ENCODE data around the gene FAM222A.

FAM222A gene

GRCh38 chr12:109779382-109779781 is 65.8 kb downstream of the FAM222A start:
- no peaks in the 10 kb centered on the region for H3K36me3 ChIP-seq (ENCODE audit: control insufficient read depth, low read depth, low read length)
- no peaks in the 10 kb centered on the region for H3K27me3 ChIP-seq (ENCODE audit: control insufficient read depth, insufficient read depth, low read length)
- no peak overlapping the region for H3K27ac ChIP-seq (ENCODE audit: low read length)
- no peaks in the 10 kb centered on the region for H3K4me1 ChIP-seq (ENCODE audit: control insufficient read depth, low read depth, low read length)
- H3K4me3 ChIP-seq (ENCODE audit: low read length) = no peak overlapping the region
- no peaks in the 10 kb centered on the region for H3K9me3 ChIP-seq (ENCODE audit: control insufficient read depth, low read depth, low read length)
- H3K9ac ChIP-seq (ENCODE audit: low read length) = no peak overlapping the region

- no peak overlapping the region for H3K4me3 ChIP-seq (ENCODE audit: low read length)
- no peaks in the 10 kb centered on the region for H3K36me3 ChIP-seq (ENCODE audit: control insufficient read depth, low read depth, low read length)
- H3K27ac ChIP-seq (ENCODE audit: low read length) = no peak overlapping the region
- H3K9me3 ChIP-seq (ENCODE audit: control insufficient read depth, low read depth, low read length) = no peaks in the 10 kb centered on the region
- no peak overlapping the region for H3K9ac ChIP-seq (ENCODE audit: low read length)
- H3K27me3 ChIP-seq (ENCODE audit: control insufficient read depth, insufficient read depth, low read length) = no peaks in the 10 kb centered on the region
- H3K4me1 ChIP-seq (ENCODE audit: control insufficient read depth, low read depth, low read length) = no peaks in the 10 kb centered on the region
Measured at GRCh38 chr12:109781668-109782325, 68.2 kb downstream of the FAM222A start.

- H3K36me3 ChIP-seq (ENCODE audit: control insufficient read depth, low read depth, low read length) = no peaks in the 10 kb centered on the region
- no peaks in the 10 kb centered on the region for H3K27me3 ChIP-seq (ENCODE audit: control insufficient read depth, insufficient read depth, low read length)
- H3K4me1 ChIP-seq (ENCODE audit: control insufficient read depth, low read depth, low read length) = no peaks in the 10 kb centered on the region
- no peaks in the 10 kb centered on the region for H3K9me3 ChIP-seq (ENCODE audit: control insufficient read depth, low read depth, low read length)
- no peak overlapping the region for H3K27ac ChIP-seq (ENCODE audit: low read length)
- no peak overlapping the region for H3K9ac ChIP-seq (ENCODE audit: low read length)
- no peak overlapping the region for H3K4me3 ChIP-seq (ENCODE audit: low read length)
Measured at GRCh38 chr12:109782326-109782703, 68.7 kb downstream of the FAM222A start.

- no peak overlapping the region for H3K9ac ChIP-seq (ENCODE audit: low read length)
- H3K4me1 ChIP-seq (ENCODE audit: control insufficient read depth, low read depth, low read length) = no peaks in the 10 kb centered on the region
- no peak overlapping the region for H3K27ac ChIP-seq (ENCODE audit: low read length)
- H3K9me3 ChIP-seq (ENCODE audit: control insufficient read depth, low read depth, low read length) = no peaks in the 10 kb centered on the region
- H3K36me3 ChIP-seq (ENCODE audit: control insufficient read depth, low read depth, low read length) = no peaks in the 10 kb centered on the region
- H3K4me3 ChIP-seq (ENCODE audit: low read length) = no peak overlapping the region
- no peaks in the 10 kb centered on the region for H3K27me3 ChIP-seq (ENCODE audit: control insufficient read depth, insufficient read depth, low read length)
Measured at GRCh38 chr12:109783135-109783964, 69.7 kb downstream of the FAM222A start.

- Histone ChIP-seq H3K27ac (ENCODE audit: low read length) (no peak overlapping the region), H3K9me3 (ENCODE audit: control insufficient read depth, low read depth, low read length) (no peaks in the 10 kb centered on the region), H3K36me3 (ENCODE audit: control insufficient read depth, low read depth, low read length) (no peaks in the 10 kb centered on the region), H3K4me3 (ENCODE audit: low read length) (no peak overlapping the region), H3K4me1 (ENCODE audit: control insufficient read depth, low read depth, low read length) (no peaks in the 10 kb centered on the region), H3K9ac (ENCODE audit: low read length) (no peak overlapping the region), H3K27me3 (ENCODE audit: control insufficient read depth, insufficient read depth, low read length) (no peaks in the 10 kb centered on the region)
Measured at GRCh38 chr12:109783965-109784244, 70.3 kb downstream of the FAM222A start.

GRCh38 chr12:109785854-109786253 is 72.2 kb downstream of the FAM222A start:
- H3K9ac ChIP-seq (ENCODE audit: low read length) = no peak overlapping the region
- no peak overlapping the region for H3K4me3 ChIP-seq (ENCODE audit: low read length)
- no peak overlapping the region for H3K27ac ChIP-seq (ENCODE audit: low read length)
- no peaks in the 10 kb centered on the region for H3K9me3 ChIP-seq (ENCODE audit: control insufficient read depth, low read depth, low read length)
- H3K36me3 ChIP-seq (ENCODE audit: control insufficient read depth, low read depth, low read length) = no peaks in the 10 kb centered on the region
- H3K27me3 ChIP-seq (ENCODE audit: control insufficient read depth, insufficient read depth, low read length) = no peaks in the 10 kb centered on the region
- no peaks in the 10 kb centered on the region for H3K4me1 ChIP-seq (ENCODE audit: control insufficient read depth, low read depth, low read length)

- Histone ChIP-seq H3K4me1 (ENCODE audit: control insufficient read depth, low read depth, low read length) (no peaks in the 10 kb centered on the region), H3K27ac (ENCODE audit: low read length) (no peak overlapping the region), H3K9ac (ENCODE audit: low read length) (no peak overlapping the region), H3K27me3 (ENCODE audit: control insufficient read depth, insufficient read depth, low read length) (no peaks in the 10 kb centered on the region), H3K4me3 (ENCODE audit: low read length) (no peak overlapping the region), H3K36me3 (ENCODE audit: control insufficient read depth, low read depth, low read length) (no peaks in the 10 kb centered on the region), H3K9me3 (ENCODE audit: control insufficient read depth, low read depth, low read length) (no peaks in the 10 kb centered on the region)
Measured at GRCh38 chr12:109786799-109787198, 73.2 kb downstream of the FAM222A start.

GRCh38 chr12:109789526-109790048 is 76.0 kb downstream of the FAM222A start:
- no peak overlapping the region for H3K4me3 ChIP-seq (ENCODE audit: low read length)
- no peaks in the 10 kb centered on the region for H3K36me3 ChIP-seq (ENCODE audit: control insufficient read depth, low read depth, low read length)
- no peak overlapping the region for H3K27ac ChIP-seq (ENCODE audit: low read length)
- H3K9ac ChIP-seq (ENCODE audit: low read length) = no peak overlapping the region
- H3K9me3 ChIP-seq (ENCODE audit: control insufficient read depth, low read depth, low read length) = no peaks in the 10 kb centered on the region
- no peaks in the 10 kb centered on the region for H3K27me3 ChIP-seq (ENCODE audit: control insufficient read depth, insufficient read depth, low read length)
- no peaks in the 10 kb centered on the region for H3K4me1 ChIP-seq (ENCODE audit: control insufficient read depth, low read depth, low read length)

- no peaks in the 10 kb centered on the region for H3K4me1 ChIP-seq (ENCODE audit: control insufficient read depth, low read depth, low read length)
Measured at GRCh38 chr12:109792992-109793391, 79.4 kb downstream of the FAM222A start.

GRCh38 chr12:109793411-109793810 is 79.8 kb downstream of the FAM222A start:
- Histone ChIP-seq H3K27ac (ENCODE audit: low read length) (no peak overlapping the region), H3K9me3 (ENCODE audit: control insufficient read depth, low read depth, low read length) (no peaks in the 10 kb centered on the region), H3K4me1 (ENCODE audit: control insufficient read depth, low read depth, low read length) (no peaks in the 10 kb centered on the region), H3K27me3 (ENCODE audit: control insufficient read depth, insufficient read depth, low read length) (no peaks in the 10 kb centered on the region), H3K36me3 (ENCODE audit: control insufficient read depth, low read depth, low read length) (no peaks in the 10 kb centered on the region), H3K9ac (ENCODE audit: low read length) (no peak overlapping the region), H3K4me3 (ENCODE audit: low read length) (no peak overlapping the region)

More at GRCh38 chr12:109792992-109793391, 79.4 kb downstream of the FAM222A start:
- no peaks in the 10 kb centered on the region for H3K9me3 ChIP-seq (ENCODE audit: control insufficient read depth, low read depth, low read length)
- no peak overlapping the region for H3K9ac ChIP-seq (ENCODE audit: low read length)
- no peak overlapping the region for H3K4me3 ChIP-seq (ENCODE audit: low read length)
- no peaks in the 10 kb centered on the region for H3K36me3 ChIP-seq (ENCODE audit: control insufficient read depth, low read depth, low read length)
- no peaks in the 10 kb centered on the region for H3K27me3 ChIP-seq (ENCODE audit: control insufficient read depth, insufficient read depth, low read length)
- no peak overlapping the region for H3K27ac ChIP-seq (ENCODE audit: low read length)

GRCh38 chr12:109793826-109794501 is 80.3 kb downstream of the FAM222A start:
- no peaks in the 10 kb centered on the region for H3K9me3 ChIP-seq (ENCODE audit: control insufficient read depth, low read depth, low read length)
- no peak overlapping the region for H3K9ac ChIP-seq (ENCODE audit: low read length)
- H3K36me3 ChIP-seq (ENCODE audit: control insufficient read depth, low read depth, low read length) = no peaks in the 10 kb centered on the region
- no peaks in the 10 kb centered on the region for H3K4me1 ChIP-seq (ENCODE audit: control insufficient read depth, low read depth, low read length)
- no peaks in the 10 kb centered on the region for H3K27me3 ChIP-seq (ENCODE audit: control insufficient read depth, insufficient read depth, low read length)
- no peak overlapping the region for H3K4me3 ChIP-seq (ENCODE audit: low read length)
- no peak overlapping the region for H3K27ac ChIP-seq (ENCODE audit: low read length)
